Stimulated activated CD8-positive, alpha-beta memory T cell treated with anti-CD3 and anti-CD28 coated beads, Interleukin-12 subunit alpha, Interleukin-12 subunit beta, amount 100 ng/mL, for 1 hour (primary cell): ENCODE data around the gene RBL2.
A peak's percentile ranks its signal among the peaks of the same experiment; 100 is the strongest.

Source experiments
- DNase-seq: peaks from one replicate; pipeline ENCODE4 v3.0.0-alpha.2; 2020; ENCODE audit warnings: low read depth

RBL2 gene

GRCh38 chr16:53456625-53457024 is 22.4 kb downstream of the RBL2 start:
- DNase-seq = no peak

GRCh38 chr16:53457670-53458069 is 23.4 kb downstream of the RBL2 start:
- DNase-seq = peak; percentile 62

- no peak for DNase-seq
These were observed 24.4 kb downstream of the RBL2 start for GRCh38 chr16:53458635-53459034.

GRCh38 chr16:53465606-53466280 is 31.5 kb downstream of the RBL2 start:
- DNase-seq = no peak

- DNase-seq = no peak
These were observed 42.6 kb downstream of the RBL2 start for GRCh38 chr16:53476867-53477266.

- no peak for DNase-seq
These were observed 44.7 kb downstream of the RBL2 start for GRCh38 chr16:53478965-53479364.

GRCh38 chr16:53480394-53480793 is 46.1 kb downstream of the RBL2 start:
- no peak for DNase-seq

- no peak for DNase-seq
These were observed 47.9 kb downstream of the RBL2 start for GRCh38 chr16:53482123-53482522.

GRCh38 chr16:53484542-53484941 is 50.3 kb downstream of the RBL2 start:
- DNase-seq = no peak

- DNase-seq = no peak
These were observed 52.0 kb downstream of the RBL2 start for GRCh38 chr16:53486230-53486629.

GRCh38 chr16:53489755-53490154 is 55.5 kb downstream of the RBL2 start:
- DNase-seq = no peak

GRCh38 chr16:53492503-53492902 is 58.2 kb downstream of the RBL2 start:
- DNase-seq = no peak

- no peak for DNase-seq
These were observed 60.4 kb downstream of the RBL2 start for GRCh38 chr16:53494636-53495035.

- DNase-seq = no peak
These were observed 61.1 kb downstream of the RBL2 start for GRCh38 chr16:53495325-53495724.

- no peak for DNase-seq
These were observed 64.7 kb downstream of the RBL2 start for GRCh38 chr16:53498984-53499383.

- DNase-seq = no peak
These were observed 67.1 kb downstream of the RBL2 start for GRCh38 chr16:53501216-53501859.

GRCh38 chr16:53502331-53503269 is 68.3 kb downstream of the RBL2 start, which contains the start of gene AKTIP:
Gene AKTIP (minus strand): TSS chr16:53503209. CDS start chr16:53500259, 2,950 bp downstream.
- peak; percentile 32 for DNase-seq

GRCh38 chr16:53503270-53503923 is 69.1 kb downstream of the RBL2 start:
- DNase-seq = peak; percentile 99

GRCh38 chr16:53503991-53504663 is 69.9 kb downstream of the RBL2 start:
- DNase-seq = no peak

GRCh38 chr16:53504665-53505064 is 70.4 kb downstream of the RBL2 start:
- no peak for DNase-seq

- DNase-seq = no peak
These were observed 72.0 kb downstream of the RBL2 start for GRCh38 chr16:53506254-53506653.
